ENCODE measurements around the gene PAN2.
"Not testable (repeated sequence)": the region's sequence is repeated elsewhere in the genome, so short reads cannot be mapped to it uniquely, and the experiment has no call there.

The PAN2 gene

GRCh38 chr12:56338308-56339157 lies 4.7 kb upstream of the PAN2 start, which contains the start of gene IL23A:
IL23A (plus strand) TSS chr12:56338884; CDS start chr12:56339045, 161 bp downstream.
- no peak within 1 kb of the TSS for H3K9ac ChIP-seq (ENCODE audit: low read length)
- H3K9me3 ChIP-seq (ENCODE audit: control insufficient read depth, low read depth, low read length) = no peaks in the 10 kb centered on the region
- H3K27ac ChIP-seq (ENCODE audit: low read length) = no peak within 1 kb of the TSS
- H3K4me1 ChIP-seq (ENCODE audit: control insufficient read depth, low read depth, low read length) = peaks cover 28% of the 10 kb centered on the region
- H3K36me3 ChIP-seq (ENCODE audit: control insufficient read depth, low read depth, low read length) = peaks cover 10% of the 10 kb centered on the region
- no peaks in the 10 kb centered on the region for H3K27me3 ChIP-seq (ENCODE audit: control insufficient read depth, insufficient read depth, low read length)
- H3K4me3 ChIP-seq (ENCODE audit: low read length) = peak within 1 kb of the TSS; percentile 18

- Histone ChIP-seq H3K4me1 (ENCODE audit: control insufficient read depth, low read depth, low read length) (peaks cover 34% of the 10 kb centered on the region), H3K27me3 (ENCODE audit: control insufficient read depth, insufficient read depth, low read length) (no peaks in the 10 kb centered on the region), H3K9ac (ENCODE audit: low read length) (no peak overlapping the region), H3K4me3 (ENCODE audit: low read length) (peak overlapping the region; percentile 18), H3K27ac (ENCODE audit: low read length) (no peak overlapping the region), H3K9me3 (ENCODE audit: control insufficient read depth, low read depth, low read length) (no peaks in the 10 kb centered on the region), H3K36me3 (ENCODE audit: control insufficient read depth, low read depth, low read length) (peaks cover 4% of the 10 kb centered on the region)
These were observed 4.0 kb upstream of the PAN2 start for GRCh38 chr12:56337753-56338251.

- Histone ChIP-seq H3K4me3 (ENCODE audit: low read length) (no peak overlapping the region), H3K4me1 (ENCODE audit: control insufficient read depth, low read depth, low read length) (peaks cover 34% of the 10 kb centered on the region), H3K27me3 (ENCODE audit: control insufficient read depth, insufficient read depth, low read length) (no peaks in the 10 kb centered on the region), H3K27ac (ENCODE audit: low read length) (no peak overlapping the region), H3K9me3 (ENCODE audit: control insufficient read depth, low read depth, low read length) (no peaks in the 10 kb centered on the region), H3K36me3 (ENCODE audit: control insufficient read depth, low read depth, low read length) (no peaks in the 10 kb centered on the region), H3K9ac (ENCODE audit: low read length) (no peak overlapping the region)
These were observed 2.8 kb upstream of the PAN2 start for GRCh38 chr12:56336361-56337167.

- H3K36me3 ChIP-seq (ENCODE audit: control insufficient read depth, low read depth, low read length); H3K27ac ChIP-seq (ENCODE audit: low read length): not testable (repeated sequence)
- H3K4me1 ChIP-seq (ENCODE audit: control insufficient read depth, low read depth, low read length) = peaks cover 34% of the 10 kb centered on the region
These were observed 1.7 kb upstream of the PAN2 start for GRCh38 chr12:56335527-56335926.

GRCh38 chr12:56334490-56334793 lies 642 bp upstream of the PAN2 start:
- H3K4me1 ChIP-seq (ENCODE audit: control insufficient read depth, low read depth, low read length) = peaks cover 30% of the 10 kb centered on the region
- H3K27ac ChIP-seq (ENCODE audit: low read length) = peak overlapping the region; percentile 62

More at GRCh38 chr12:56335527-56335926, 1.7 kb upstream of the PAN2 start:
- H3K9me3 ChIP-seq (ENCODE audit: control insufficient read depth, low read depth, low read length); H3K4me3 ChIP-seq (ENCODE audit: low read length); H3K9ac ChIP-seq (ENCODE audit: low read length); H3K27me3 ChIP-seq (ENCODE audit: control insufficient read depth, insufficient read depth, low read length): not testable (repeated sequence)

GRCh38 chr12:56333197-56333678 lies 562 bp downstream of the PAN2 start:
- H3K27me3 ChIP-seq (ENCODE audit: control insufficient read depth, insufficient read depth, low read length) = no peaks in the 10 kb centered on the region

More at GRCh38 chr12:56334490-56334793, 642 bp upstream of the PAN2 start:
- Histone ChIP-seq H3K36me3 (ENCODE audit: control insufficient read depth, low read depth, low read length) (no peaks in the 10 kb centered on the region), H3K27me3 (ENCODE audit: control insufficient read depth, insufficient read depth, low read length) (no peaks in the 10 kb centered on the region), H3K4me3 (ENCODE audit: low read length) (peak overlapping the region; percentile 78), H3K9ac (ENCODE audit: low read length) (peak overlapping the region; percentile 79), H3K9me3 (ENCODE audit: control insufficient read depth, low read depth, low read length) (no peaks in the 10 kb centered on the region)

GRCh38 chr12:56332512-56333196 lies 1.1 kb downstream of the PAN2 start:
- peak overlapping the region; percentile 78 for H3K4me3 ChIP-seq (ENCODE audit: low read length)
- no peaks in the 10 kb centered on the region for H3K9me3 ChIP-seq (ENCODE audit: control insufficient read depth, low read depth, low read length)
- H3K9ac ChIP-seq (ENCODE audit: low read length) = peak overlapping the region; percentile 79
- peaks cover 14% of the 10 kb centered on the region for H3K4me1 ChIP-seq (ENCODE audit: control insufficient read depth, low read depth, low read length)
- H3K27ac ChIP-seq (ENCODE audit: low read length) = peak overlapping the region; percentile 91
- no peaks in the 10 kb centered on the region for H3K36me3 ChIP-seq (ENCODE audit: control insufficient read depth, low read depth, low read length)
- H3K27me3 ChIP-seq (ENCODE audit: control insufficient read depth, insufficient read depth, low read length) = no peaks in the 10 kb centered on the region

More at GRCh38 chr12:56333197-56333678, 562 bp downstream of the PAN2 start:
- Histone ChIP-seq H3K9ac (ENCODE audit: low read length) (peak overlapping the region; percentile 79), H3K27ac (ENCODE audit: low read length) (peak overlapping the region; percentile 91), H3K36me3 (ENCODE audit: control insufficient read depth, low read depth, low read length) (no peaks in the 10 kb centered on the region), H3K4me1 (ENCODE audit: control insufficient read depth, low read depth, low read length) (peaks cover 20% of the 10 kb centered on the region), H3K9me3 (ENCODE audit: control insufficient read depth, low read depth, low read length) (no peaks in the 10 kb centered on the region), H3K4me3 (ENCODE audit: low read length) (peak overlapping the region; percentile 78)

- H3K9me3 ChIP-seq (ENCODE audit: control insufficient read depth, low read depth, low read length) = no peaks in the 10 kb centered on the region
- no peak overlapping the region for H3K4me3 ChIP-seq (ENCODE audit: low read length)
- no peak overlapping the region for H3K27ac ChIP-seq (ENCODE audit: low read length)
These were observed 2.8 kb downstream of the PAN2 start for GRCh38 chr12:56330936-56331490.

GRCh38 chr12:56326533-56326932 lies 7.3 kb downstream of the PAN2 start:
- H3K27ac ChIP-seq (ENCODE audit: low read length) = no peak overlapping the region
- H3K36me3 ChIP-seq (ENCODE audit: control insufficient read depth, low read depth, low read length) = peaks cover 20% of the 10 kb centered on the region

More at GRCh38 chr12:56330936-56331490, 2.8 kb downstream of the PAN2 start:
- H3K4me1 ChIP-seq (ENCODE audit: control insufficient read depth, low read depth, low read length) = peaks cover 12% of the 10 kb centered on the region
- no peak overlapping the region for H3K9ac ChIP-seq (ENCODE audit: low read length)
- H3K36me3 ChIP-seq (ENCODE audit: control insufficient read depth, low read depth, low read length) = peaks cover 4% of the 10 kb centered on the region
- no peaks in the 10 kb centered on the region for H3K27me3 ChIP-seq (ENCODE audit: control insufficient read depth, insufficient read depth, low read length)

GRCh38 chr12:56326126-56326525 lies 7.7 kb downstream of the PAN2 start:
- Histone ChIP-seq H3K4me1 (ENCODE audit: control insufficient read depth, low read depth, low read length) (no peaks in the 10 kb centered on the region), H3K9me3 (ENCODE audit: control insufficient read depth, low read depth, low read length) (no peaks in the 10 kb centered on the region), H3K27ac (ENCODE audit: low read length) (no peak overlapping the region), H3K36me3 (ENCODE audit: control insufficient read depth, low read depth, low read length) (peaks cover 20% of the 10 kb centered on the region), H3K27me3 (ENCODE audit: control insufficient read depth, insufficient read depth, low read length) (no peaks in the 10 kb centered on the region), H3K4me3 (ENCODE audit: low read length) (no peak overlapping the region), H3K9ac (ENCODE audit: low read length) (no peak overlapping the region)

More at GRCh38 chr12:56326533-56326932, 7.3 kb downstream of the PAN2 start:
- Histone ChIP-seq H3K4me1 (ENCODE audit: control insufficient read depth, low read depth, low read length) (no peaks in the 10 kb centered on the region), H3K9ac (ENCODE audit: low read length) (no peak overlapping the region), H3K27me3 (ENCODE audit: control insufficient read depth, insufficient read depth, low read length) (no peaks in the 10 kb centered on the region), H3K4me3 (ENCODE audit: low read length) (no peak overlapping the region), H3K9me3 (ENCODE audit: control insufficient read depth, low read depth, low read length) (no peaks in the 10 kb centered on the region)

All from iPS-18a (cell line).